ENCODE results near the gene MCM7.
A peak's percentile ranks its signal among the peaks of the same experiment; 100 is the strongest.

Gene MCM7

DNA sequence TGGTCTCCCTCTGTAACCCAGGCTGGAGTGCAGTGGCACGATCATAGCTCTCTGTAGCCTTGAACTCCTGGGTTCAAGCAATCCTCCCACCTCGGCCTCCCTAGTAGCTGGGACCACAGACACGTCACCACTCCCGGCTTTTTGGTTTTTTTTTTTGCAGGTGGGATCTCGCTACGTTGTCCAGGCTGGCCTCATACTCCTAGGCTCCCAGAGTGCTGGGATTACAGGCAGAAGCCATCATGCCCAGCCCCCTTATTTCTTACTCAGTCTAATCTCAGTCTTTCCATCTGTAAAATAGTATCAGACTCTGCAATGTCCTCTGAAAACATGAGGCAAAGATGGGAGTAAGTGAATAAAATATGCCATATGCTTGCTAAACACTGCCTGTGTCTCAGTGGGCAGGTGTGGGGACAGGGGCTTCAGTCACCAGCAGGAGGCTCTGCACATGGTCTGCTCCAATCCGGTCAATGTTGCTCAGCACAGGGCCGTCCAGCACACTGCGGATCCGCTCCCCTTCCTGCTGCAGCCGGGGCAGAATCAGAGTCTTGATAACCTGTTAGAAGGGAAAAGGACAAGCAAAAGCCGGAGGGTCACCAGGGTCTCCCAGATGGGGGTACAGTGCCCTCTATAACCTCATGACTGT, 8.4 kb upstream of the MCM7 start:
- no peak overlapping the region for H3K27ac ChIP-seq
- TF ChIP-seq ZFX (IDR thresholded peaks at IDR 0.05) = no peak
- TF ChIP-seq, protein P1, sequence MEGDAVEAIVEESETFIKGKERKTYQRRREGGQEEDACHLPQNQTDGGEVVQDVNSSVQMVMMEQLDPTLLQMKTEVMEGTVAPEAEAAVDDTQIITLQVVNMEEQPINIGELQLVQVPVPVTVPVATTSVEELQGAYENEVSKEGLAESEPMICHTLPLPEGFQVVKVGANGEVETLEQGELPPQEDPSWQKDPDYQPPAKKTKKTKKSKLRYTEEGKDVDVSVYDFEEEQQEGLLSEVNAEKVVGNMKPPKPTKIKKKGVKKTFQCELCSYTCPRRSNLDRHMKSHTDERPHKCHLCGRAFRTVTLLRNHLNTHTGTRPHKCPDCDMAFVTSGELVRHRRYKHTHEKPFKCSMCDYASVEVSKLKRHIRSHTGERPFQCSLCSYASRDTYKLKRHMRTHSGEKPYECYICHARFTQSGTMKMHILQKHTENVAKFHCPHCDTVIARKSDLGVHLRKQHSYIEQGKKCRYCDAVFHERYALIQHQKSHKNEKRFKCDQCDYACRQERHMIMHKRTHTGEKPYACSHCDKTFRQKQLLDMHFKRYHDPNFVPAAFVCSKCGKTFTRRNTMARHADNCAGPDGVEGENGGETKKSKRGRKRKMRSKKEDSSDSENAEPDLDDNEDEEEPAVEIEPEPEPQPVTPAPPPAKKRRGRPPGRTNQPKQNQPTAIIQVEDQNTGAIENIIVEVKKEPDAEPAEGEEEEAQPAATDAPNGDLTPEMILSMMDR (conservative IDR thresholded peaks at IDR 0.05) = no peak

DNA sequence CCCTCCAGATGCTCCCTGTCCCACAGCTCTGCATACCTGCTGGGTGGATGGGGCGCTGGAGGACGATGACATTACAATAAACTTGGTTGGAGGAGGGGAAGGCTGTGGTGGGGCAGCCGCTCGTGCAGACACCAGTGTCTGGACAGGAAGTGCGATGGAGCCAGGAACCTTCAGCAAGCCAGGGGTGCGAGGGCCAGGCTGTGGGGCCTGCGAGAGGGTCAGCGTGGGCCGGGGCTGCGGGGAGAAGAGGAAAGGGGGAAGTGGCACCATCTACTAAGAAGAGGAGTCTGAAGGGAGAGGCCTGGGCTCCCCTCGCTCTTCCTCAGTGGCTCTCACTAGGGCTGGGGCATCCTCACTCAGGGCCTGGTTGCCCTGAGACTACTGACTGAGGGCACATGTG, 6.7 kb upstream of the MCM7 start:
- peak overlapping the region; percentile 7; the same call in 1 of the 2 replicates for H3K27ac ChIP-seq
- TF ChIP-seq ZFX (IDR thresholded peaks at IDR 0.05) = no peak
- TF ChIP-seq, protein P1 (conservative IDR thresholded peaks at IDR 0.05) = no peak

DNA sequence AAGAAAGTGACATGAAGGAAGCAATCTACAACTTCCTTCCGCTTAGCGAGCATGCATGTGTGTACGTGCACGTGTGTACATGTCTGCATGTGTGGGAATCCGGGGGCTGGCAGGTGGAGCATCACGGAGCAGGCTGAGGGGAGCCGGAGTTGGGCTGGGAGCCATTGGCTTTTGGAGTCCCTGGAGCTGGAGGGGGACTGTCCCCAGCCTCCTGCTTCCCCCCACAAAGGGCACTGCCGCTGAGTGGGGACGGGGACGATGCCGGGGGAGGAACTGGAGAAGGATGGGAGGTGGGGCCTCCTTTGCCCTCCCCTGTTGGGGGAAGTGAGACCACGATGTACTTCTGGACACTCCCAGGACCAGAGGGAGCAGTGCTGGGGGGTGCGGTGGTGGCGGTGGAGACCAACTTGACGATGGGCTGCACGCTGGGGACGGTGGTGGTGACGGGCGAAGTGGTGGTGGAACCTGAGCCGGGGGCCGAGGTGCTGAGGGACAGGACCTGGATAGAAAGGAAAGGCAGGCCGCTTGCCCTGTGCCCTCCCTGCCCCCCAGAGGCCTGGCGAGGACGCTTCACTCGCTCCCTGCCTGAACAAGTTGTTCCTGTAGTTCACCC, 6.0 kb upstream of the MCM7 start:
- H3K27ac ChIP-seq = no peak overlapping the region
- TF ChIP-seq, protein P1 (conservative IDR thresholded peaks at IDR 0.05) = no peak
- TF ChIP-seq ZFX (IDR thresholded peaks at IDR 0.05) = no peak

DNA sequence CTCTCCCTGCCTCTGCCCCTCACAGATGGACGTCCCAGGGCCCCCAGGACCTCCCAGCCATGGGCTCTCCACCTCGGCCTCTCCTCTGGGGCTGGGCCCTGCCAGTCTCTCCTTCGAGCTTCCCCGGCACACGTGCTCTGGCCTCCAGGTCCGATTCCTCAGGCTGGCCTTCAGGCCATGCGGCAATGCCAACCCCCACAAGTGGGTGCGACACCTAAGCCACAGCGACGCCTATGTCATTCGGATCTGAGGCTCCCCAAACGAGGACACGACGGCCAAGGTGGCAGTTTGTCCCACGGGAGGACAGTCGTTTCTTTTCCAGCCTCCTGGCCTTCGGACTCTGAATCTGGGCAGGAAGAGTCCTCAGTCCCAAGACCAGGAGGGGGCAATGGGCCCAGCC, 5.4 kb upstream of the MCM7 start:
- H3K27ac ChIP-seq = no peak overlapping the region
- no peak for TF ChIP-seq ZFX (IDR thresholded peaks at IDR 0.05)
- TF ChIP-seq, protein P1 (conservative IDR thresholded peaks at IDR 0.05) = no peak

DNA sequence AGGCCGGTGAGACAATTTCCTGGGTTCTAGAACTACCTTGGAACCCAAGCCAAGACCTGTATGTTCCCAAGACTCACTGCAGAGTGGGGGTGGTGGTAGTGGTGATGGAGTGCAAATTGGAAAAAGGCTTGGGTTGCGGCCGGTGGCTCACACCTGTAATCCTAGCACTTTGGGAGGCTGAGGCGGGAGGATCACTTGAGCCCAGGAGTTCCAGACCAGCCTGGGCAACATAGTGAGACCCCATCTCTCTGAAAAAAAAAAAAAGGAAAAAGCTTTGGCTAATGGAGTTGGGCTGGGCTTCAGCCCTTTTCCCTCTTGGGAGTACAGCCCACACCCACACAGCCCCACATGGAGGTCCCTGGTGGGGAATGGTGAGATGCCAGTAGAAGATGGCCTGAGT, 4.3 kb upstream of the MCM7 start:
- no peak for TF ChIP-seq ZFX (IDR thresholded peaks at IDR 0.05)
- TF ChIP-seq, protein P1 (conservative IDR thresholded peaks at IDR 0.05) = no peak
- H3K27ac ChIP-seq = no peak overlapping the region

DNA sequence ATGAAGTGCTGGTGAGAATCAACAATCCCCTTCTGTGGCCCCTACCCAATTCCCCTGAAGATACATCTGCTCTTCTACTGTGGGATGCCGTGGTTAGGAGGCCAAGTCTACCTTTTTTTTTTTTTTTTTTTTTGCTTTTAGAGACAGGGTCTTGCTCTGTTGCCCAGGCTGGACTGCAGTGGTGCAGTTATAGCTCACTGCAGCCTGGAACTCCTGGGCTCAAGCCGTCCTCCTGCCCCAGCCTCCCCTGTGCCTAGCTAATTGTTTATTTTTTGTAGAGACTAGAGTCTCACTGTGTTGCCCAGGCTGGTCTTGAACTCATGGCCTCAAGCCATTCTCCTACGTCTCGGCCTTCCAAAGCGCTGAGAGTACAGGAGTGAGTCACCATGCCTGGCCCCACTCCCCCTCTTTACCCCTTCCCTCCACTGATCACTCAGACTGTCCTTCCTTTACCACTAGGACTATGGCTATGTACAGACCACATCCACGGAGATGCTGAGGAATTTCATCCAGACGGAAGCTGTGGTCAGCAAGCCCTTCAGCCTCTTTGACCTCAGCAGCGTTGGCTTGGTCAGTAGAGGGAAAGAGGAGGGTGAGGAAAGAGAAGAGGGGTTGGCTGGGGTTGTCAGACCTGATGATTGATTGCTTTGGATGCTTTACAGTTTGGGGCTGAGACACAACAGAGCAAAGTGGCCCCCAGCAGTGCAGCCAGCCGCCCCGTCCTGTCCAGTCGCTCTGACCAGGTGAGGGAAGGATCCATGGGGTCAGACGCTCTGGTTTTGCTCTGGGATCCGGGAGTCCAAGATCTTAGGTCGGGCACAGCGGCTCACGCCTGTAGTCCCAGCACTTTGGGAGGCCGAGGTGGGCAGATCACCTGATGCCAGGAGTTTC, 2.0 kb upstream of the MCM7 start:
- TF ChIP-seq, protein P1 (conservative IDR thresholded peaks at IDR 0.05) = no peak
- peak overlapping the region; percentile 97 for H3K27ac ChIP-seq

Data from C4-2B (cell line).